COLO668 (cell line): ENCODE results near the gene ERAL1.
"Not testable (repeated sequence)": the region's sequence is repeated elsewhere in the genome, so short reads cannot be mapped to it uniquely, and the experiment has no call there.

Source experiments
- DNase-seq: peaks from one replicate; lab custom pipeline; 2025; ENCODE audit not compliant: unreplicated experiment; lab: John Stamatoyannopoulos, UW

ERAL1 gene

GRCh38 chr17:28849281-28849680 lies 5.5 kb upstream of the ERAL1 start:
- no peak for DNase-seq

- DNase-seq, result no peak
Measured at GRCh38 chr17:28853295-28853694, 1.5 kb upstream of the ERAL1 start.

GRCh38 chr17:28855336-28855679 lies 492 bp downstream of the ERAL1 start:
- DNase-seq, result no peak

- no peak for DNase-seq
Measured at GRCh38 chr17:28856028-28856574, 1.3 kb downstream of the ERAL1 start.

GRCh38 chr17:28857905-28858800 lies 3.3 kb downstream of the ERAL1 start:
- DNase-seq, result no peak

- DNase-seq, result no peak
Measured at GRCh38 chr17:28858801-28859355, 4.1 kb downstream of the ERAL1 start.

- DNase-seq, result no peak
Measured at GRCh38 chr17:28860363-28860808, 5.6 kb downstream of the ERAL1 start.

- DNase-seq, result no peak
Measured at GRCh38 chr17:28861393-28862203, 6.8 kb downstream of the ERAL1 start.

- DNase-seq, result no peak
Measured at GRCh38 chr17:28862561-28862960, 7.7 kb downstream of the ERAL1 start.

GRCh38 chr17:28863953-28864352 lies 9.1 kb downstream of the ERAL1 start:
- DNase-seq, result no peak

- no peak for DNase-seq
Measured at GRCh38 chr17:28864991-28865849, 10.4 kb downstream of the ERAL1 start.

GRCh38 chr17:28865946-28866752 lies 11.3 kb downstream of the ERAL1 start:
- no peak for DNase-seq

- DNase-seq, result no peak
Measured at GRCh38 chr17:28867276-28867675, 12.5 kb downstream of the ERAL1 start.

- no peak for DNase-seq
Measured at GRCh38 chr17:28871056-28871579, 16.3 kb downstream of the ERAL1 start.

- no peak for DNase-seq
Measured at GRCh38 chr17:28873839-28874238, 19.0 kb downstream of the ERAL1 start.

GRCh38 chr17:28874750-28875149 lies 19.9 kb downstream of the ERAL1 start:
- DNase-seq, result no peak

- no peak for DNase-seq
Measured at GRCh38 chr17:28875848-28876550, 21.2 kb downstream of the ERAL1 start.

GRCh38 chr17:28877150-28877711 lies 22.4 kb downstream of the ERAL1 start:
- not testable (repeated sequence) for DNase-seq
